NCI-H2227 treated with DMSO at 0.1 percent for 48 hours (cell line): ENCODE measurements around the gene RRP1.
A peak's percentile ranks its signal among the peaks of the same experiment; 100 is the strongest.

Source experiments
- DNase-seq: peaks from one replicate; lab custom pipeline; 2025; lab: John Stamatoyannopoulos, UW

RRP1 gene, protein sequence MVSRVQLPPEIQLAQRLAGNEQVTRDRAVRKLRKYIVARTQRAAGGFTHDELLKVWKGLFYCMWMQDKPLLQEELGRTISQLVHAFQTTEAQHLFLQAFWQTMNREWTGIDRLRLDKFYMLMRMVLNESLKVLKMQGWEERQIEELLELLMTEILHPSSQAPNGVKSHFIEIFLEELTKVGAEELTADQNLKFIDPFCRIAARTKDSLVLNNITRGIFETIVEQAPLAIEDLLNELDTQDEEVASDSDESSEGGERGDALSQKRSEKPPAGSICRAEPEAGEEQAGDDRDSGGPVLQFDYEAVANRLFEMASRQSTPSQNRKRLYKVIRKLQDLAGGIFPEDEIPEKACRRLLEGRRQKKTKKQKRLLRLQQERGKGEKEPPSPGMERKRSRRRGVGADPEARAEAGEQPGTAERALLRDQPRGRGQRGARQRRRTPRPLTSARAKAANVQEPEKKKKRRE

GRCh38 chr21:43789276-43790009, at the start of gene RRP1:
Gene RRP1, plus strand, starts transcription at chr21:43789577. Its CDS starts 53 bp downstream, at chr21:43789630.
- DNase-seq = peak; percentile 91

GRCh38 chr21:43739621-43740435, 49.5 kb upstream of the RRP1 start:
- no peak for DNase-seq

DNA sequence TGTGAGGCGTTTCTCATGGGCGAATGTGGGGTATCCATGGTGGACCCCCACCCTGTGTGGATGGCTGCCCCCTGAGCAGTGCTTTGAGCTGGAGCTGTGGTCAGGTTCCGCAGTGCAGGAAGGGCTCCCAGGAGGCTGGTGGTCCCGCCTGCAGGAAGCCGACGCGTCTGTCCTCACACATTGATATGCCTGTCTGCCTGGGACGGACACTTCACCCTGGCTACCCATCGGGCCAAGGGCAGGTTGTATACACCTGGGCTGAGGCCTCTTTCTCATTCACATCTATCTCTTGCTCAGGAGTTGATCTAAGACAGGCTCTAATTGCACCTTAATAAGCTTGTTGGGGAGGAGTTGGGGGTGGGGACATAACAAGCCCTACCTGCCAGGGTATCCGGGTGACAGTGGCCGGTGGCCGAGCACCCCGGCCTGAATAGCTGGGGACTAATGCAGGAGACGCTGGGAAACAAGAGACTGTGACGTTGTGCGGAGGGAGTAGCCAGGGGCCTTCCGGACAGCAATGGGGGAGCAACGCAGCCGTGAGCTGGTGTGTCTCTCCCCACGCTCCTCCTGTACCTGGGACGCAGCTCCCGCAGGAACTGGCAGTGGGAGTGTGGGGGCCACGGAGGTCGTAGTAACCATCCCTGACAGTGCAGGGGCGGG, 48.8 kb upstream of the RRP1 start:
- DNase-seq = peak; percentile 15

- no peak for DNase-seq
These were observed 47.8 kb upstream of the RRP1 start for GRCh38 chr21:43741423-43742096.

DNA sequence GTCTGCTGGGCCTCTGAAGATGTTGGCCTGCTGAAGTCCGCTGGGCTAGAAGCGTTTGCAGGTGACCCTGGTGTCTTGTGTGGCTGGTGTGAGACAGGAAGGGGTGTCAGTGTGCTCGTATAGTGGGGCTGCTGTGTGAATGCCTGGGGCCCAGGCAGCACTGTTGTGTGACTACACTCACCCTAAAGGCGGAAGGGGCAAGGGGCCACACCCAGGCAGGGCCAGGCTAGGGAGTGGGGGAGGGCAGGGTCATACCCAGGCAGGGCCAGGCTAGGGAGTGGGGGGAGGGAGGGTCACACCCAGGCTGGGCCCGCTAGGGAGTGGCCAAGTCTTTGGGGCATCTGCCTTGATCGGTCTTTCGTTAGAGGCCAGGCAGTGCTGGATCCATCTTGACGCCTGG, 45.4 kb upstream of the RRP1 start:
- no peak for DNase-seq

DNA sequence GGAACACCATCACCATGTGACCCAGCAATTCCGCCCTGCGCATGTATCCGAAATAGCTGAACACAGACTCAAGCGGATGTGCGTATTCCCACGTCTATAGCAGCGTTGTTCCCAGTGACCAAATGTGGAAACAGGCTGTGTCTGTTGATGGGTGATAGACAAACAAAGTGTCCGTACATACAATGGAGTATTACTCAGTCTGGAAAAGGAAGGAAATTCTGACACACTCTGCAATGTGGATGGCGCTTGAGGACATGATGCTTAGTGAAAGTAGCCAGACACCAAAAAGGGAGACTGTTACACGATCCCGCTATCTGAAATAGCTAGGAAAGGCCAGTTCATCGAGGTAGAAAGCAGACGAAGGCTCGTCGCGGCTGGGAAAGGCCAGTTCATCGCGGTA, 44.7 kb upstream of the RRP1 start:
- no peak for DNase-seq

DNA sequence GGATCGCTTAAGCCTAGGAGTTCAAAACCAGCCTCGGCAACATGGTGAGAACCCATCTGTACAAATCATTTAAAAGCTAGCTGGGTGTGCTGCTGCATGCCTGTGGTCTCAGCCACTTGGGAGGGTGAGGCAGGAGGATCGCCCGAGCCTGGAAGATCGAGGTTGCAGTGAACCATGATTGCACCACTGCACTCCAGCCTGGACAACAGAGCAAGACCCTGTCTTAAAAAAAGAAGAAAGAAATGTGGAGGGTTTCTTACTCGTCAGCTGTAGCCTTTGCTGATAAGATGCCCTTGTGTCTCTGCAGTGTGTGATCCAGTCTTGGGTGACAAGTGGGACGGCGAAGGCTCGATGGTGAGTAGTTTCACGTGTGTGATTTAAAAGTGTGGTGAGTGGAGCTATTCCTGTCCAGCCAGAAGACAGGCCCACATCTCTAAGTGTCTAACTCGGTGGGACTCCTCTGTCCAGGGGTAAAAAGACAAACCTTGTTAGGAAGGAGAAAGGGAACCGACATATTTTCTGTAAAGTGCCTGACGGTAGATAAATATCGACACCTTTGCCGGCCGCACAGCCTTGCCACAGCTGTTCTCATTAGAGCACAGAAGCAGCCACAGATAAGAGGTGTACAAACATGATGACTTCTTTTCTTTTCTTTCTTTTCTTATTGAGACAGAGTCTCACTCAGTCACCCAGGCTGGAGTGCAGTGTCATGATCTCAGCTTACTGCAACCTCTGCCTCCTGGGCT, 43.4 kb upstream of the RRP1 start:
- no peak for DNase-seq

DNA sequence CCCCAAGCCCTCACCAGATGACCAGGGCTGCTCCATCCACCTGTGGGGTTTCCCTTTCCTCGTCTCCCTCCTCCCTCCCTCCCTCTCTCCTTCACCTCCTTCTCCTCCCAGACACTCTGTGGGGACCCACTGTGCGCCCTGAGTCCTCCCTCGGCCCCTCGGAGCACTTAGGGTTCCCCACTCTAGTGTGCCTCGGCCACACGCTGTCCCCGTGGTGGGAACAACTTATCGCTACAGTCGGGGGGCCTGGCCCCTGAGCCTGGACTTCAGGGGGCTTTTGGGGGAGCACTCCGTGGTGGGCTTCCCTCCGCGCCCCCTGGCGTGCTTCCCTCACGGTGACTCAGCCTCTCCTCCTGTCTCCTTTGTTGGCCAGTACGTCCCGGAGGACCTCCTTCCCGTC, 40.8 kb upstream of the RRP1 start:
- no peak for DNase-seq

DNA sequence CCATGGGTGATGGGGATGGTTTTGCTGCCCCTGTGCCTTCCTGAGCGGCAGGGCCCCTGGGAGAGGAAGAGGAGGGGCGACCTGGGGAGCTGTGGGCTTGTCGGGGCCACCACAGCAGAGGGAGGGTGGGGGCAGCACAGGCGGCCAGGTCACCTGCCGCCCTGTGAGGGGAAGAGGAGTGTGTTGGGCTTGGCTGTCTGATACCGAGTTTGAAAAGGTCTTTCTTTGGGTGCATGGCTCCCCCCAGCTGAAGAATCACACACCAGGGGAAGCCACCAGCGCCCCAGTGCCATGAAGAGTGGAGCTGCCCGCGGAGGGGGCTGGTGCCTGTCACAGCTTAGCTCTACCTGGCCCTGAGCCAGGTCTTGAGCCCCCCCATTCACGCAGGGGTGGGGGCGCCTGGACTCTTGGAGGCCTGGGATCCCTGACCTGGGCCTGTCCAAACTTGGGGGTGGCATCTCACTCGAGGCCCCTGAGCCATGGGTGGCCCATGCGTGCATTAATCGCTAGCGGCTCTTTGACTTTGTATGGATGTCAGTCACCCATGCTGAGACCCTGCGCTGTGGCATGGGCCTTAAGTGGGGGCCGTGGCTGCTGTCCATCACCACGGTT, 39.6 kb upstream of the RRP1 start:
- DNase-seq = no peak

DNA sequence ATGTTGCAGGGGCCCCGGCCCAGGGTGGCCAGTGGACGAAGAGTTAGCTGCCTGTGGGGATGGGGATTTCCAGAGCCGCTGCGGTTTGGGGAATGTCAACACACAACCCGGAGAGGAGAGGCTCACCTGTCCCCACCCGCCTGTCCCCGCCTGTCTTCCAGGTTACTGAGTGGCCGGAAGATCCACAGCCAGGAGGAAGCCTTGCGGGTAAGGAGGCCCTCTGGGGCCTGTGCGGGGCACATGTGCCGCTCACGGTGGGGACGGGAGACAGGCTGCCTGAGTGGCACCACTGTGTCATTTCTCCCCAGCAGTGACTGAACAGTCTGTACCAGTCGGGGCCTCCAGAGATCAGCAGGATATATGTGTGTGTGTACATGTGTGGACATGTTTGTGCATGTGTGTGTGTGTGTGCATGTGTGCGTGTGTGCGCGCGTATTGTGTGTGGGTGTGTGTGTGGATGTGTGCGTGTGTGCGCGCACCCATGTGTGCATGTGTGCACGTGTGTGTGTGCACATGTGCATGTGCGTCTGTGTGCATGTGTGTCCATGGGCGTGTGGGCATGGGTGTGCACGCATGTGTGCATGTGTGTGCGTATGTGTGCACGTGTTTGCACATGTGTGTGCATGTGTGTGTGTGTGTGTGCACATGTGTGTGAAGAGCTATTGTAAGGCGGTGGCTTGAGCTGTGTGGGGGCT, 38.9 kb upstream of the RRP1 start:
- no peak for DNase-seq

DNA sequence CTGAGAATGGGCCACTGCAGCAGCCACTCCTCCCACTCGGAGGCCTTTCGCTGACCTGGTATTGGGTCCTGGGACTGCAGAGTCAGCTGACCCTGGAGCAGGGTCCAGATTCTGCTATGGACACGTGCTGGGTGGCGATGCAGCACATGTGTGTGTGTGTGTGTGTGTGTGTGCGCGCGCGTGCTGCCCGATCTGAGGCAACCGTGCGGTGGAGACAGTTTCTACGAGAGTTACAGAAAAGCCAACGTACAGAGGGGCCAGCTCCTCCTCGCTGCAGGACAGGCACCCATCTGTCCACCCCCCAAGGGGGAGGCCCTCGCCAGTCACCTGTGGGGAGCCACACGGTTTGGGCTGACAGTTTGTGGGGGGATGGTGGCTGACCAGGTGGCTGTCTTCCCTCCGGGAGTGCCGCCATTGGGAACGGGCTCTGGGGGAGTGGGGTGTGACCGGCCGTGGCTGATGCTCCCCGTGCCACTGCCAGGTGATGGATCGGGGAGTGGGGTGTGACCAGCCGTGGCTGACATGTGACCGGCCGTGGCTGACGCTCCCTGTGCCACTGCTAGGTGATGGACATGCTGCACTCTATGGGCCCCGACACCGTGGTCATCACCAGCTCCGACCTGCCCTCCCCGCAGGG, 37.3 kb upstream of the RRP1 start:
- no peak for DNase-seq

GRCh38 chr21:43752758-43753438, 36.5 kb upstream of the RRP1 start:
- DNase-seq = no peak

- no peak for DNase-seq
These were observed 36.0 kb upstream of the RRP1 start for GRCh38 chr21:43753439-43753799.

DNA sequence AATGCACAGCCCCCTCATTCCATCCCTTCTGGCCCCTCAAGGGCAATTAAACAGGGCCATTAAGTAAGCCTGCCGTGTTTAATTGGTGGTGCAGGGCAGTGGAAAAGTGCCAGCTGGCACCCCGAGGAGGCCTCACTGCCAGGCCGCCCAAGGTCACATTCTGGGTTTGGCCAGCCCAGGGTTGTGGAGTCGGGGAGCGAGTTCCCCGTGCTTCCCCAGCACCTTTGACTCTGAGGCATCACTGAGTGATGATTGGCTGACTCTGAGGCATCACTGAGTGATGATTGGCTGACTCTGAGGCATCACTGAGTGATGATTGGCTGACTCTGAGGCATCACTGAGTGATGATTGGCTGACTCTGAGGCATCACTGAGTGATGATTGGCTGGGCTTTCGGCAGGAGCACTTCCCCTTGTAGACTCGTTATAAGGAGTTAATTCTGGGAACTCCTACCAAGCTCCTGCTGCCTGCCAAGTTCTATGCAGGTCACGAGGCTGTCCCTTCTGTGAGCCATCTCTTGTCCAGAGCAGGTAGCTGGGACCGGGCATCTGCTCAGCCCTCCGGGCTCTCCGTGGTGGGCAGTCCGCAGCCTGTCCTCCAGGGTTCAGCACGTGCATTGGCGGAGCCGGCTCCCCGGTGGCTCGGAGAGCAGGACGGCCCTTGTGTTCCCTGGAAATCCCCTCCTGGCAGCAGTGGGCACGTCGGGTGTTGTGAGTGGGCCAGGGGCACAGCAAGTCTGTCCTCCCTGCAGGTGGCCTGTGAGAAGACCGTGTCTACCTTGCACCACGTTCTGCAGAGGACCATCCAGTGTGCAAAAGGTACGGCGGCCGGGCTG, 34.2 kb upstream of the RRP1 start:
- DNase-seq = no peak

- DNase-seq = no peak
These were observed 33.4 kb upstream of the RRP1 start for GRCh38 chr21:43755820-43756594.

- DNase-seq = no peak
These were observed 31.8 kb upstream of the RRP1 start for GRCh38 chr21:43757601-43758000.

- no peak for DNase-seq
These were observed 31.2 kb upstream of the RRP1 start for GRCh38 chr21:43758111-43758641.
